Stimulated activated CD4-positive, alpha-beta T cell treated with anti-CD3 and anti-CD28 coated beads, Interleukin-2, amount 100 ng/mL, for 24 hours (primary cell): ENCODE data around the gene CADM2.
A peak's percentile ranks its signal among the peaks of the same experiment; 100 is the strongest.
"Not testable (repeated sequence)": the region's sequence is repeated elsewhere in the genome, so short reads cannot be mapped to it uniquely, and the experiment has no call there.

ENCODE experiments used
- DNase-seq, 2 donors: peaks; one replicate each; pipeline ENCODE4 v3.0.0-alpha.2; 2020

Gene CADM2

DNA sequence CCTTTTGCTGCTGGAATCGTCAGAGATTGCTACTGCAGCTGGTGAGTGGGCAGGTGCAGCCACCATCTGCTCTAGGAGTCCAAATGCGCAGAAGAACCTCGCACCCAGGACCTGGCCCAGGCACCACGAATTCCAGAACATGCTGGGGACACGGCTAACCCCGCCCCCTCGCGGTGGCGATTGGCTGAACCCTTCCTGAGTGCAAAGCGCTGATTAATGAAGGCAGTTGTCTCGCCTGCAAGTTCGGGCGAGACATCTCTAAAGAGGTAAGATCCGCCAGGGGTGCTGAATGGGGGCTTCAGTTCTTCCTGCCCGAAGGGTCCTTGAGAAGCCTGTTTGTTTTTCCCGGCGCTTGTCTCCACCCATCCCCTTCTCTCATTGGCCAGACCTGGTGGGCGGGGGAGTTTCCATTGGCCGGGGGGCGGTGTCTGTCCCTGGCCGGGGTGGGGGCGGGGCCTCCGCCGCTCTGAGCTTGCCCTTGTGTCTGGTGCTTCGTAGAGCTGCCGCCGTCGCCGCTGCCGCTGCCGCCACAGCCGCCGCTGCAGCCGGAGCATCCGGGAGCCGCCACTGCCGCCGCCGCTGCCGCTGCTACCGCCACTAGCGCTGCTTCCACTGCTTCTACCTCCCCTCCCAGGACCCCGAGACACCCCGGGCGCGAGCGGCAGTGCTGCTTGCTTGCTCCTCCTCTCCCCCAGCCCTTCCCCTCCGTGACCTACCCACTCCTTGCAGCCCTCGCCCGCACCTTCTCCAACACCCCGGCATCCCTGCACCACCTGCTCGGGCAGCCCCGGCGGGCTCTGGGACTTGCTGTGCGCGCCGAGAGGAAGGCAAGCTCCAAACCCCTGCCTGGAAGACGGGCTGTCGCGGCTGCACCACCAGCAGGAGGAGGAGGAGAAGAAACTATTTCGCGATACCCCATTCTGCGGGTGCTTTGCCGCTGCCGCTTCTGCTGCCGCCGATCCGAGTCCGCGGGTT is at the start of gene CADM2:
CADM2 (plus strand) TSS at position 495 of the 975 bp plus-strand sequence.
- DNase-seq = peak; percentile 69 to 74

DNA sequence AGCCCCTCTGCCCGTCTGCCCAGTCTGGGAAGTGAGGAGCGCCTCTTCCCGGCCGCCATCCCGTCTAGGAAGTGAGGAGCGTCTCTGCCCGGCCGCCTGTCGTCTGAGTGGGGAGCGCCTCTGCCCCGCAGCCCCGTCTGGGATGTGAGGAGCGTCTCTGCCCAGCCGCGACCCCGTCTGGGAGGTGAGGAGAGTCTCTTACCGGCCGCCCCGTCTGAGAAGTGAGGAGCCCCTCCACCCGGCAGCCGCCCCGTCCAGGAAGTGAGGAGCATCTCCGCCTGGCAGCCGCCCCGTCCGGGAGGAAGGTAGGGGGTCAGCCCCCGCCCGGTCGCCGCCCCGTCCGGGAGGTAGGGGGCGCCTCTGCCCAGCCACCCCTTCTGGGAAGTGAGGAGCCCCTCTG is 40.2 kb upstream of the CADM2 start:
- not testable (repeated sequence) for DNase-seq

DNA sequence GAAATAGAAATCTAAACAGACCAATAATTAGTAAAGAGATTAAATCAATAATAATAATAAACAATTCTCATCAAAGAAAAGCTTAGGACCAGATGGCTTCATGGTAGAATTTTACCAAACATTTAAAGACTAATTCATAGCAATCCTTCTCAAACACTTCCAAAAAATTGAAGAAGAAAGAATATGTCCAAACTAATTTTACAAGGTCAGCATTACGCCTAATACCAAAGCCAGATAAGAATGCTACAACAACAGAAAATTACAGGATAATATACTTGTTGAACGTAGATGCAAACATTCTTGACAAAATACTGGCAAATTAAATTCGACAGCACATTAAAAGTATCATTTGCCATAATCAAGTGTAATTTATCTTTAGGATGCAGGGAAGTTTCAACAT is 36.1 kb upstream of the CADM2 start:
- no peak for DNase-seq

DNA sequence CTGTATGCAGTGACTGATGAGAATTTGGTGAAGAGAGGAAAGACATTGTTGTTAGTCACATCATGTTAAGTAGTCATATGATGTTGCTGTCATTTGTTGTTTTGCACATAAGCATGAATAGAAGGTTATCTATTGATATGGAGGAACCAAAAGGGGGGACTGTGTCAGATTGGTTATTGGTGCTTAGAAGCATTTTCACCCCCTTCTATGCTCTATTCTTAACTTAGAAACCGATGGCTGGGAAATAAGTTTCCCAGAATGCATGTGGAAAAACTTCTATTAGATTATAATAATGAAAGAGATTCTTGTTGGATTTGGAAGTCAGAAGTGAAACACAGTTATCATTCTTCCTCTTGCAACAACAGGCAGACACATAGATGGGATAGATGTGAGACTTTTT is 33.2 kb upstream of the CADM2 start:
- DNase-seq = no peak

DNA sequence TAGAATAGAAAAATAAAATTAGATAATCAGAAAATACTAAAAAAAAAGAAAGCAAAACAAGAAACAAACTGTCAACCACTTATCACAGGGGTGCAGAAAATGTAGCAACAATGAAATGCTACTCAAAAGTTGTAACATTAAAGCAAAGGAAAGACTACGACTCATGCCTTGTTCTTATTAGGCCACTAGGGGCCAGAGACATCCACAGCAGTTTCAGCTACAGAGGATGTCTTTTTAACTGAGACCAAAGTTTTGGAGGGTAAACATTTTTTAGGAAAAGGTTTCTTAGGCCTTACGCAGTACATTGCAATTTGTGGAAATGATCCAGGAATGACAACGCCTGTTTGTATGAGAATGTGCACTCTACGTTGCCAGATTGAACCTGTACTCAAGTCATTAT is 15.4 kb upstream of the CADM2 start:
- DNase-seq = no peak

DNA sequence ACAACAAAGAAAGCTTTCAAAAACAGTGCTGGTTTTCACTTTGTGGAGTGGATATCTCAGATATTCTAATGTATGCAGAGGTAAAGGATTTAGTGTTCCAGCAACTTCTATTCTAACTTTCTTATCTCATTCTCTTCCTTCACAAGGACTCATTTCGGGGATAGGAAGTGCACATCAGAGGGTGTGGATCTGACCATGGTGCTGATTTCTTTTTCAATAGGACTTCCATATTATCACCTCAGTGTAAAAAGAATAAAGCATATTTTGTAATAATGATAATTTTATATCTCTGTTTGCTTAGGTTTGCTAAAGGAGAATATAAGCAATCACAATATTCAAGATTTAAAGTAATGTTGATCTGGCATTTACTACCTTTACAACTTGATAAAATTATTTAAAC is 12.5 kb upstream of the CADM2 start:
- no peak for DNase-seq

DNA sequence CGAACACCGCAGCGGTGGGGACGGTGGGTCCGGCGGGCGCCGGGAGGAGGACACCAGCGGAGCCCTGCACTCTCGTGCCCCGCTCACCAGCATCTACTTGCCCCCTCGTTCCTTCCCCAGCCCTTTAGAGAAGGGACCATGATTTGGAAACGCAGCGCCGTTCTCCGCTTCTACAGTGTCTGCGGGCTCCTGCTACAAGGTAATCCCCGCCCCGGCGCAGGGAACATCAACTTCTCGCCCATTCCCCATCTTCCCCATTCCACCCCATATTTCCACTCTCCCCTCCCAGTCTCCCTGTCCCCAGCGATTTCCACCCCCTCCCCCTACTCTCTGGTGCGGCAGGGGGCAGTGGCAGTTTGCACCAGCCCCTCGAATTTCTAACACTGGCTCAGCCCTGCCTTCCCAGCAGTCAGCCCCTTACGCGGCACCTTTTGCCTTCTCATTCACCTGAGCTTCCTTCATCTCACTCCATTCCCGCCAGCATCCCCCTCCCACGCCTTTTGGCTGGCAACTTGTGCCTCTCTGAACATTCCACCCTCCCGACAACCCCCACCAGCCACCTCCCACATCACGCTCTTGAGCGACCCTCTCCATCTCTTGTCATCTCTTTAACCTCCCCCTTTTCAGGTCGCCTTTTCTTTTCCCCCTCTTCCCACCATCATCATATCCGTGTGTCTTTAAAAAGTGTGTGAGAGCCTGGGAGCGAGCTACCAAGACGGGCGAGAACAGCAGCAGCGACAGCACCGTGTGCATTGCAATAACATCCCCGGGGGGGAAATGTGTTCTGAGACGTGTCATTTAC is 882 bp downstream of the CADM2 start:
- DNase-seq = peak in 1 of 2 donors; percentile 1

DNA sequence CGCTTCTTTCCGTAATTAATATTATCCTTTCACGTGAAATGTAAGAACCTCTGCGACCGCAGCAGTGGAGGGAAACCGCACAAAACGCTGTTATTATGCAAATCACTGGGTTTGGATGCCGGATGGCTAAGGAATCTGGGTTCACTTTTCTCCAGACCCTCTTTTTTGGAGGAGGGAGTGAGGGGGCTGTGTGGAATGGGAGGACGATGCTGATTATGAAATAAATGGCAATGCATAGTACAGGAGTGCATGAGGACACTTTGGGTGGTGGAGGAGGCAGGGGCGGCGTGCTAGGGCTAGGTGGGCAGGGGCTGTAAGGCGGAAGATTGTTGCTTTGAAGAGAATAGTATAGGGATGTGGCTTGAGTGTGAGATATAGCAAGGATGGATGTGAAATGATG is 1.8 kb downstream of the CADM2 start:
- no peak for DNase-seq

DNA sequence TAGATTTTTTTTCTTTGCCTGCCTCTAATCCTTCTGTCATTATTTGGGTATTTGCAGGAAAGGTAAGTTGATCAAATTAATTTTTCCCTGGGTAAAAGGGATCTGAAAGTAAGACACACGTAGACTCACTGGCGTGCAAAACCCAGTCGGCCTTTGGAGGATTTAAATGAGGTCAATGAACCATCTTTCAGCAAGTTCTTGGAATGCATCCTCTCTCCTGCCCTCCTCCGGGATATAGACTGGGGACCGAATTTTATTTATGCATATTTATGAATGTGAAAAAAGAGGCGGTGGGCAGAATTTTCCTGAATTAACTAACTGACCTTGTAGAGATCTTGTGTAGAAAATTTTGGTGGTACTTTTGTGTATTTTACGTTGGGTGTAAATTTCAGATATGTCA is 2.2 kb downstream of the CADM2 start:
- DNase-seq = no peak

DNA sequence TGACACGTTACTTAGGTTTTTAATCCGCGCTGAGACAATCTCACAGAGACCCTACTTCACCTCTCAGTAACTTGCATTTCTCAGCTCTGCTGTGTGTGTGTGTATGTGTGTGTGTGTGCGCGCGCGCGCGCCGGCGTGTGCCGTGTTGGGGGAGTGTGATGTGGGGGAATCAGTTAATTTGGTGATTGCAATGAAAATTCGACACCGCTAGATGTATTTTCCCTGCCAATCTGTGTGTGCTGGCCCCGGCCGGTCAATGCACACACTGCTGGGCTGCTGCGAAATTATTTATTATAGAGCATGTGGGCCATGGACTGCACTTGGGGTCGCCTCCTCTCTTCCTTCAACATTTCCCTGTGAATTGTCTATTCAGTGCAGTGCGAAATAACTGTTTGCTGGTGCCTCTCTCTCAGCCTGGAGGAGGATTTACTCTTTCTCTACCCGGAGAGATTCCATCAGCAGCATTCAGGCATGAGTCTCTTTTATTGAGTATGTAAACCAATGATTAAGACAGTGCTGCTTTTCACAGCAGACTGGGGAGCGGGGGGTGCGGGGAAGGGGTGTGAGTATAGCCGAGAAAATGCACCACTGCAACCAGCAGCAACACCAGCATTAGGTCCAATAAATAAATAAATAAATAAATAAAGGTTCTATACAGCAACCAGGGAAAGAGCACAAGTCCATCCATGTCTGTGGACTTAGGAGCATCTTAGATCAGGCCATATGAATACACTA is 2.9 kb downstream of the CADM2 start:
- DNase-seq = no peak

DNA sequence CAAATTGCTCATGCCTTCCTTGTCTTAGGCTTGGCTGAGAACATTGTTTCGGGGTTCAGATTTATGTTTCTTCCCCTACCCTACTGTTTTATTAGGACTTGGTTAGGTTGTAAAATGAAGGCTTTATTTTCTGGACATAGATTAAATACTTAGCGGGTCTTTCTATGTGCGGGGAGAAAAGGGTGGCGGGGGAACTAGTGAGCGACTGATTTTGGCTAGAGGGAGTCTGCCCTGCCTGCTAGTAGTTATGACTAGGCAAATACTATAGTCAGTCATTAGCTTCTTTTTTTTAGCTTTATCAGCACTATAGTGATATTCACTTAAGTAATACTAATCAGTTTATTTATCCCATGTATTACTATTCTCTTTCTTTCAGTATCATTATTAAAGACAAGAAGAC is 3.6 kb downstream of the CADM2 start:
- no peak for DNase-seq

DNA sequence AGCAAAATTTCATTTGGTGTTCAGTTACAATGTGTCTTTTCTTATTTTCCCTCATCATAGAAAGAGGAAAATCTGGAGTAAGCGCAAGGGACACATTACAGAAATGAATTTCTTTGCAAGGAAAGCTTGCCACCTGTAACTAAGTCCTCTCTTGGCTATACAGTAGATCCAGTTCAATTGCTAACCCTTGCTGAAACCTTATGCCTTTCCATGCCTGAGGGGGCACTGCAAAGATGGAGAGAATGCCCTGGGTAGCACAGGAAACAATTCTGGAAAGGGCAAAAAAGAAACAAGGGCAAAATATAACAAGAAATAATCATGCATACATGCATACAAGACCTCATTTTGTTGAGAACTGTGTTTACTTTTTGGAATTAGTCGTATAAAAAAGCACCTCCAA is 4.3 kb downstream of the CADM2 start:
- no peak for DNase-seq

DNA sequence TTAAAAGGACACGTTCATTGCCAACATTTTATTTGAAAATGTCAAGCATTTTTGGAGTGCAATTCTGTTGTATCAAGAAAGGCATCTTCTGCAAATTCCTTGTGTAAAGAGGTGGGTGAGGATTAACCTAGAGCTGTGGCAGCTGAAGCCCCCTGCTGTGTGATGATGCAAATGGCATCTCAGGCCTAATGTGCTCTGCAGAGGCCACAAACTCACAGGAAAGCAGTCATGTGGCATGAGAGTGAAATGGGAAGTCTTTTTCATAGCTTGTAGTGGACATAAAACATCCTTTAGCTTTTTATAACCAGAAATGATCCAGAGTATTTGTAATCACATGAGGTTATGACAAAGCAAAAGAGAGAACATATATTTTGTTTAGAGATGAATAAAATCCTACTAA is 6.4 kb downstream of the CADM2 start:
- no peak for DNase-seq

DNA sequence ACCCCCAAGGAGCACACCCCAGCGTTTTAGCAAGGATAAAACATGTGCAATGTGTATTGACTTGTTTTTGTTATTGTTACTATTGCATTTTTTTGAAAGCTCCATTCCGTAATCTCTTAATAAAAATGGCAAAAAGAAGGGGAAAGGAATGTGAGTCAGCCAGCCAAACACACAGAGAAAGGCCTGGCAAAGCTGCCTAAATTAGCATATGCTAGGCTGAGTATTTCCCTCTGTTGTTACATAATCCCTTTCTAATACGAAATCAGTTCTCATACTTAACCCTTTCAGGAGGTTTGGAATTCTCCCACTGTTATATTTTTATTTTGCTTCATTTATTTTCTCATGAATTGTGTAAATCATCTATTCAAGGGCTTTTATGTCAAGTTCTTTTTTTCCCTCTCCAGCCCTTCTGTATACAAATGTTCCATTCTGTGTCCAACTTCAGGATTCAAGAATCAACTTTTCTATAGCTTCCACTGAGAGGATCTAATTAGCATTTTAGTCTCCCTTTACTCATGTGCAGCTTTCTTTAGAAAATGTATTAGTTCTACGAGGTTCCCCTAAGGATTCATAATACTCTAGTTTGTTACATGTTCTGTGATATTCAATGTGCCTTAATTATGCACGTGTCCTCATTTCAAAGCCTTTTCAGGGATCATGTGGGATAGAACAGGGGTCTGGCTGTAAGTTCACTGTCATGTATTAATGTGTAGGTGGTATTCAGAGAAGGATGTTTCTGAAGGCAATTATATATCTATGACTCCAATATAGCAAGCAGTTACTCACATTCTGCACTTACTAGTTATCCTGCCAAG is 9.2 kb downstream of the CADM2 start:
- no peak for DNase-seq

DNA sequence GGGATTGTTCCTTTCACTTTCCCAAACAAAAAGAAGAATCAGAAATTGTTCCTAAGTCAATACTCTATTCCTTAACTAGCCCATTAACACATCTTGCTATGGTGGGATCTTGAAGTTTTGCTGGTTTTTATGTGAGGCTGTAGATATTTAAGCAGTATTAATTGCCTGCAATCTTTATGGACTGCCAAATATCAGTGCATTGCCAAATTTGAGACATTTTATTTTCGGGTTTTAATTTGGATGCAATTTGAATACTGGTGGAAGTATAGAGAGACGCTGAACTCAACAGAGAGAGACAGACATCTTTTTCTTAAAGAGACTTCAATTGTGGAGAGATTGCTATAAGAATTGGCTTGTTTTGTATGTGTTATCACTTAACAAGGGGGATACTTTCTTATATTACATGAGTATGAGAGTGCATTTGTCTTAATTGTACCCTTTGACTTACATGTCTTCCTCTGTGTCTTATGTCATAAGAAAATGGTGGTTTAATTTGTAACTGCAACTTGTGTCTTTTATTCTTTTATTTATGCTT is 10.0 kb downstream of the CADM2 start:
- no peak for DNase-seq

DNA sequence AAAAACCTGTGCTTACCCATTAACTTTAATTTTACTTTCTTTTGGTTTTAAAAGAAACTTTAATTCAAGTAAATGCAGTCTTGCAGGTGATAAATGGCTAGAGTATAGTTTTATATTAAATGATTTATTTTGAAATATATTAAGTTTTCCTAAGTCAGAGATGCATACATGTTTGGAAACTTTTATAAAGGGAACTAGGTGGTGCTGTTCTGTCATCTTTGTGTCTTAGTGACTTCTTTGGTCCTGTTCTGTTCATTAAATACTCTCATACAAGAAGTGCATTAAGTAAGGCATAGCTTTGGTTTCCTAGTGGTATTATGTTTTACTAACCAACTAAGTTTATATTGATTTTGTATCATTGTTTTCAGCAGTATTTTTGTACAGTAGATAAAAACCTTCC is 15.6 kb downstream of the CADM2 start:
- DNase-seq = no peak

DNA sequence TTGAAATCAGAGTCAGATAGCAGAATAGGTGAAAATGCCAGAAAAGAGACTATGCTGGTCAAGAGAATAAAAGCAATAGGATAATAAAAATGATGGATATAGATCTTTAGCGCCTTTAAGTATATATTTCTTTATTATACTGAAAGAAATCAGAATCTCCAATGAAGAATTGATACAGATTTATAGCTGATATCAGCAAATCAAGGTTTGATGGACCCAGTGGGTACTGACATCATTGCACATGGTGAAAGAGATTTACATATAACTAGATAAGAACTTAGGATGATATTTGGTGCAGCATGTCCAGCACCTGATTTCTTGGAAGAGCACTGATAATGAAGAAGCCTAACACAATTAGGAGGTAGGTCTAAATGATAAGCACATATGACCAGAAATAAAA is 18.2 kb downstream of the CADM2 start:
- DNase-seq = no peak

DNA sequence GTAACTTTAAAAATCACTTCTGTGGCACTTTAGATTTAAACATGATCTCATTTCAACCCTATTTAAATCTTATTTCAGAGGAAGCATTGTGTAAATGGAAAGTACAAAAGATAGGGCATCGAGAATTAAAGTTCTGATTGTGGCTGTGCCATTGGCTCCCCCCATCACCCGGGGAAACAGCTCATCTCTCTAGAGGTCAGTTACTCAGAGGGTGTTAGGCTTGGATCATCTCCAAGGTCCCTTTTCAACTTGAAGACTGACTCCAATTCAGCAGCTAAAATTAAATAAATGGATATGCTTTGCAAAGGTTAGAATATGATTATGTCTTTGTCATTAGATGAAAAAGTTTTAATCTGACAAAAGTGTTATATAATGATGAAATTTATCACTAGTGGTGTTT is 20.1 kb downstream of the CADM2 start:
- no peak for DNase-seq

DNA sequence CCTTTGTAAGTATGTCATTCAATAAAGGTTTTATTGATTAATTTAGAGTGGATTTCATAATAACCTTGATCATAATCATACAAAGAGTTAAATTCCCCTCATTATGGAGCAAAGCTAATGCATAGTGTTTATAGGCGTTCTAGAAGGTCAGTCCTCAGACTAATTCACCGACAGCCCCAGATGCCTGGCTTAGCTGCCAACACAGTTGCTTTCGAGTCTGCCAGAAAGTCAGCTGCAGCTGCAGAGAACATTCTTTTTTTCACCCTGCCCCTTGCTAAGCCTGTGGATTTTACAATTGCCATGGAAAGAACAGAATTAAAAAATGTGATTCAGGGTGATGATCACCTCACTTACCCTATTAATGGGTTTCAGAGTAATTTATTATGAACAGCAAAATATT is 21.2 kb downstream of the CADM2 start:
- DNase-seq = no peak

DNA sequence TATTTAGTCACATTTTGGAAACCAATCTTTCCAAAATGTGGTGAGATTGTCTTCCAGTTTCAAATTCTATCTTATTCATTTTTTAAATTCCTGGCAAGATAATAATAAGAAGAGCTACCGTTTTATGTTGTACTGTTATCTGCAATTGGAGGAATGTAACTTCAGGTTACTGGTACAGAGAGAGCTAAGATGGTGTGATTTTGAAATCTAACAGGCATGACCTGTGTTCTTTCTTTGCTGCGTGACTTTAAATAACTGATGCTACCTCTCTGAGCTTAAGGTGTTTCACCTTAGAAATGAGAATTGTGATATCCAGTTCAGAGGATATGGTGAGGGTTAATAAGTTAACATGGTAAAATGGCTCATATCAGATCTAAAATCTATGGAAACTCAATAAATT is 21.7 kb downstream of the CADM2 start:
- DNase-seq = no peak

DNA sequence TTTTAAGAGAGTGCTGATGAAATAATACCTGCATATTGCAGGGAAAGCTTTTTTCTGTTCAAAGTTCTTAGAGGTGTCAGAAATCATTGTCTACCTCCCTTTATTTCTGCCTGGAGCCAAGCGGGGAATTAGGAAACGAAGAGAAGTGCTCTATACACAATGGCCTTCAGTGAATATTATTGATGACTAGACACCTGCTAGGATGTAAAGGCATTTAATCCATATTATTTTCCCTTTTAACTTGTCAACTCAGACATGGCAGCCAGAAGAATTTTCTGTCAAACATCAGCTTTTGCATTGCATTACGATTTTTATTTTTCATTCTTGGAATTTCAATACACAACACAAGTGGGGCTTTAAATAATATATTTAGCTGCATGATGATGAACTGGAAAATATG is 24.7 kb downstream of the CADM2 start:
- no peak for DNase-seq

DNA sequence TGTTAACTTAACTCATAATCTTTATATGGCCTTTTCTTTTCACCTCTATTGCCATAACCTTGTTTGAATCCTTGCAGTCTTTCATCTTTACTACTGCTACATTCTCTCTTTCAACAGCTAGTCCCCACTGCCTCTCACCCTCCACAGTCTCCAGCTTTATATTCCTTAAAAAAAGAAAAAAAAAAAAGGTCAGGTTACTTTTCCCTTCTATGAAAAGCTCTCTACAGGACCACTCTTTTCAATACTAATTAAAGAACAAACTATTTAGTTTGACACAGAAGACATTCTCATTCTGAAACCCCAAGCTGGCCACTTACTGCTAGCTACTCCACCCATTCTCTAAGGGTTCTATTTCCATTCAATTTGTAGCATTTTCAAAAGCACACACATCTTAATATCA is 25.6 kb downstream of the CADM2 start:
- DNase-seq = no peak
